Thyroid gland (tissue), 4 donors: ENCODE data around the gene TCP10L.

Experiments used
- CTCF ChIP-seq, 6 experiments: fragments of 200-600 bp in 3 of 6; fragments of 450-650 bp in 3 of 6; sonication (generic) in 3 of 6; IDR thresholded peaks; one replicate each; pipeline ENCODE4 v1.5.1; 2016 to 2019; ENCODE audit warnings: antibody characterized with exemption in 6 of 6, mild to moderate bottlenecking in 2 of 6, inconsistent platforms in 1 of 6, moderate library complexity in 1 of 6
- POLR2A ChIP-seq, 2 donors: fragments of 450-650 bp; IDR thresholded peaks; one replicate each; pipeline ENCODE4 v1.6.1; 2017; ENCODE audit warnings: antibody characterized with exemption in 2 of 2, mild to moderate bottlenecking in 2 of 2, moderate library complexity in 1 of 2

- TF ChIP-seq CTCF (IDR thresholded peaks at IDR 0.05) = no peak
- TF ChIP-seq POLR2A (IDR thresholded peaks at IDR 0.05) = no peak
Measured at GRCh38 chr21:32533053-32533452, 52.3 kb downstream of the TCP10L start.
